Gastrocnemius medialis (tissue), 4 donors: Measurements from ENCODE around the gene ACACB. TPM values are rescaled to one million over a fixed set of nuclear protein-coding genes. Genes with fewer than 3 reads are reported as not detected.
"Not testable (repeated sequence)": the region's sequence is repeated elsewhere in the genome, so short reads cannot be mapped to it uniquely, and the experiment has no call there.

ENCODE experiments used
- ATAC-seq, 2 donors: fragments of 150-250 bp; one replicate each; pipeline ENCODE4 v1.9.1; 2016
- DNase-seq, 2 donors: peaks; one replicate each; pipeline ENCODE4 v3.0.0-alpha.2; 2019
- H3K27ac ChIP-seq, 4 donors: fragments of 200-600 bp; sonication (generic); 1 replicate in 1 of 4; 2 replicates in 3 of 4; pipeline ENCODE4 v1.5.1; 2016 to 2018; ENCODE audit warnings: mild to moderate bottlenecking in 2 of 4, moderate library complexity in 1 of 4
- H3K27me3 ChIP-seq, 3 donors: fragments of 200-600 bp; sonication (generic) in 2 of 3; 1 replicate in 1 of 3; 2 replicates in 2 of 3; pipeline versions ENCODE4 v1.5.1 to v1.6.0; 2016 to 2019; ENCODE audit warnings: mild to moderate bottlenecking in 1 of 3, moderate library complexity in 1 of 3
- H3K36me3 ChIP-seq, 2 donors: fragments of 200-600 bp; sonication (generic) in 1 of 2; one replicate each; pipeline ENCODE4 v1.5.1; 2017 to 2018
- H3K4me1 ChIP-seq, 2 donors: fragments of 200-600 bp; sonication (generic) in 1 of 2; one replicate each; pipeline ENCODE4 v1.5.1; 2016 to 2017; ENCODE audit warnings: mild to moderate bottlenecking in 2 of 2
- H3K4me3 ChIP-seq, 4 donors: fragments of 200-600 bp; sonication (generic) in 3 of 4; 1 replicate in 1 of 4; 2 replicates in 3 of 4; pipeline ENCODE4 v1.5.1; 2016 to 2019; ENCODE audit warnings: mild to moderate bottlenecking in 2 of 4
- H3K9me3 ChIP-seq, 3 donors: fragments of 200-600 bp; sonication (generic) in 2 of 3; 1 replicate in 1 of 3; 2 replicates in 2 of 3; pipeline ENCODE4 v1.5.1; 2016 to 2019
- CTCF ChIP-seq, 5 experiments: fragments of 450-650 bp in 3 of 5; fragments of 200-600 bp in 2 of 5; sonication (generic) in 2 of 5; IDR thresholded peaks in 4 of 5; conservative IDR thresholded peaks in 1 of 5; 1 replicate in 4 of 5; 2 replicates in 1 of 5; pipeline ENCODE4 v1.5.1; 2016 to 2019; ENCODE audit warnings: antibody characterized with exemption in 5 of 5, mild to moderate bottlenecking in 3 of 5, moderate library complexity in 3 of 5
- POLR2A ChIP-seq, 2 donors: fragments of 450-650 bp; IDR thresholded peaks; one replicate each; pipeline ENCODE4 v1.6.1; 2017; ENCODE audit warnings: antibody characterized with exemption in 2 of 2, mild to moderate bottlenecking in 2 of 2, moderate library complexity in 2 of 2
- in situ Hi-C, 4 donors: fragments of 200-750 bp; cut with MboI; loops; one replicate each; pipeline versions ENCODE4 v1.15.0 to v1.8.0; 2017; ENCODE audit warnings: low sequenced_read_pairs in 4 of 4
- intact Hi-C: fragments of 100-400 bp; cut with DNase I; formaldehyde crosslinking; loops from one replicate; pipeline ENCODE4 v1.15.1; 2023; ENCODE audit warnings: low total_unique reads
- total RNA-seq, 4 donors: library from RNA; depleted of rRNA; stranded (reverse); fragments of >200 nt; gene quantifications; one replicate each; pipeline versions ENCODE4 v1.1.0 to v1.2.3, GENCODE V29; 2016

Gene ACACB
- total RNA-seq, 4 donors from 2014 or later = 595 to 1,103 (median 698) TPM

GRCh38 chr12:109140560-109140959, 24.2 kb downstream of the ACACB start:
- Histone ChIP-seq H3K4me3 (no peak overlapping the region), H3K9me3 (no peaks in the 10 kb centered on the region), H3K27me3 (no peaks in the 10 kb centered on the region), H3K4me1 (peaks cover 94 to 98% of the 10 kb centered on the region in 2 donors), H3K36me3 (peaks cover 0 to 50% of the 10 kb centered on the region in 2 donors), H3K27ac (peak overlapping the region; percentile 93 to 99 (median 97))
- peak in 1 of 2 donors; percentile 9 for DNase-seq
- in situ Hi-C loops = no loop called here
- intact Hi-C loops = no loop called here
- TF ChIP-seq CTCF (IDR thresholded peaks at IDR 0.05 in 4 of 5, conservative IDR thresholded peaks at IDR 0.05 in 1 of 5) = no peak
- no peak for TF ChIP-seq POLR2A (IDR thresholded peaks at IDR 0.05)
- ATAC-seq = no peak

DNA sequence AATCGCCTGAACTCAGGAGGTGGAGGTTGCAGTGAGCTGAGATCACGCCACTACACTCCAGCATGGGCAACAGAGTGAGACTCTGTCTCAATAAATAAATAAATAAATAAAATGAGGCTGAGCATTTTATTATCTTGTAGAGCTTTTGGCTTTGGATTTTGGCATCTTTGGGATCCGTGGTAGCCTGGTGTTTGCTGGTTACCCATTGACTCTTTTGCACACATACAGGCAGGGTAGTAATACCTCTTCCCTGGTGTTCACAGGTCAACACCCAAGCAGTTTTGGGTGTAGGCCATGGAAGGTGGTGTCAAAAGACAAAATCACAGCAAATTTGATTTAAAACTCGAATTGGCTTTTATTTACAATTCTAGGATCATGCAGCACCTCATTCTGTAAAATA, 27.8 kb downstream of the ACACB start:
- DNase-seq (no peak), ATAC-seq (no peak)
- in situ Hi-C loops (no loop called here), intact Hi-C loops (no loop called here)
- TF ChIP-seq CTCF (IDR thresholded peaks at IDR 0.05 in 4 of 5, conservative IDR thresholded peaks at IDR 0.05 in 1 of 5) (no peak), POLR2A (IDR thresholded peaks at IDR 0.05) (no peak)
- H3K36me3 ChIP-seq = peaks cover 0 to 52% of the 10 kb centered on the region in 2 donors
- H3K27ac ChIP-seq = peak overlapping the region; percentile 86 to 97 (median 90)
- peaks cover 86 to 92% of the 10 kb centered on the region in 2 donors for H3K4me1 ChIP-seq
- H3K27me3 ChIP-seq = no peaks in the 10 kb centered on the region
- peak overlapping the region in 1 of 4 donors; percentile 5 for H3K4me3 ChIP-seq
- no peaks in the 10 kb centered on the region for H3K9me3 ChIP-seq

- H3K9me3 ChIP-seq, H3K4me3 ChIP-seq, H3K27me3 ChIP-seq, intact Hi-C loops, ATAC-seq, DNase-seq, in situ Hi-C loops: not testable (repeated sequence)
- H3K36me3 ChIP-seq = peaks cover 0 to 24% of the 10 kb centered on the region in 2 donors
- peaks cover 69 to 79% of the 10 kb centered on the region in 2 donors for H3K4me1 ChIP-seq
- H3K27ac ChIP-seq = peak overlapping the region; percentile 86 to 97 (median 90)
Observed at GRCh38 chr12:109147126-109147525, 30.7 kb downstream of the ACACB start.

- ATAC-seq (peak; percentile 90 to 95), DNase-seq (peak; percentile 81 to 87)
- peak overlapping the region; percentile 86 to 97 (median 90) for H3K27ac ChIP-seq
Observed at GRCh38 chr12:109147954-109148353, 31.6 kb downstream of the ACACB start.

More at GRCh38 chr12:109147954-109148353, 31.6 kb downstream of the ACACB start:
- H3K9me3 ChIP-seq = no peaks in the 10 kb centered on the region
- peak overlapping the region in 3 of 4 donors; percentile 0 to 22 (median 4) for H3K4me3 ChIP-seq
- intact Hi-C loops = loop anchor here (1.0 kb wide), 1 partner anchor 32 kb away; the partner anchor contains the start of gene ACACB
- H3K27me3 ChIP-seq = no peaks in the 10 kb centered on the region
- peak; percentile 40 to 79 for TF ChIP-seq POLR2A (IDR thresholded peaks at IDR 0.05)
- no peak for TF ChIP-seq CTCF (IDR thresholded peaks at IDR 0.05 in 4 of 5, conservative IDR thresholded peaks at IDR 0.05 in 1 of 5)
- in situ Hi-C loops = no loop called here
- H3K4me1 ChIP-seq = peaks cover 67 to 76% of the 10 kb centered on the region in 2 donors
- H3K36me3 ChIP-seq = peaks cover 0 to 16% of the 10 kb centered on the region in 2 donors
